Kidney glomerular epithelial cell (primary cell): ENCODE data around the gene SF3B6.

ENCODE experiments used
- DNase-seq: peaks from one replicate; lab custom pipeline; 2025; lab: John Stamatoyannopoulos, UW

Gene SF3B6

GRCh38 chr2:24018241-24018640 lies 57.9 kb downstream of the SF3B6 start:
- DNase-seq, result no peak

GRCh38 chr2:24017711-24018110 lies 58.4 kb downstream of the SF3B6 start:
- no peak for DNase-seq
